Pancreas (tissue), 10 donors: ENCODE data around the gene RINT1. TPM values are rescaled to one million over a fixed set of nuclear protein-coding genes. Genes with fewer than 3 reads are reported as not detected.

Experiments
- ATAC-seq, 4 donors: fragments of 200-7000 bp; cut with Tn5 transposase; one replicate each; pipeline versions ENCODE4 v1.8.0 to v1.9.1; 2020; ENCODE audit warnings: mild to moderate bottlenecking in 4 of 4, moderate library complexity in 4 of 4
- DNase-seq, 6 donors: peaks; one replicate each; pipeline ENCODE4 v3.0.0-alpha.2; 2020
- FAIRE-seq: peaks from 2 replicates; lab custom pipeline; 2012; peaks lifted over from hg19 to GRCh38; lab: Jason Lieb, UNC
- H3K27ac ChIP-seq, 4 donors: fragments of 200-600 bp; sonication (generic); 1 replicate in 3 of 4; 2 replicates in 1 of 4; pipeline versions ENCODE4 v1.5.0 to v1.8.0; 2020
- H3K27me3 ChIP-seq, 4 donors: fragments of 200-600 bp; one replicate each; pipeline ENCODE4 v1.8.0; 2021
- H3K36me3 ChIP-seq, 3 donors: fragments of 200-600 bp; sonication (generic) in 1 of 3; one replicate each; pipeline versions ENCODE4 v1.5.0 to v1.8.0; 2020 to 2021
- H3K4me1 ChIP-seq, 3 donors: fragments of 200-600 bp; one replicate each; pipeline ENCODE4 v1.8.0; 2021
- H3K4me3 ChIP-seq, 4 donors: fragments of 200-600 bp; sonication (generic) in 2 of 4; one replicate each; pipeline versions ENCODE4 v1.5.0 to v1.8.0; 2020 to 2021
- H3K9me3 ChIP-seq, 4 donors: fragments of 200-600 bp; one replicate each; pipeline ENCODE4 v1.8.0; 2021
- whole genome bisulfite sequencing, 2 donors: extraction: QIAGEN DNeasy Blood & Tissue Kit; methylation state at CpG; one replicate each; pipeline ENCODE4 v1.1.7; 2013; 5-methylcytosine and 5-hydroxymethylcytosine counted together
- intact Hi-C, 3 donors: fragments of 100-400 bp; cut with DNase I; formaldehyde crosslinking; loops; one replicate each; pipeline versions ENCODE4 v1.11.1 to v1.14.2; 2022
- polyA plus RNA-seq, 2 donors: library from polyadenylated mRNA; stranded (reverse); fragments of 200-250 nt; gene quantifications; one replicate each; pipeline ENCODE4 v1.2.3, GENCODE V29; 2013
- total RNA-seq, 6 donors: library from RNA; stranded (reverse); fragmentation: NEBNext Ultra II Directional in 4 of 6; extraction: Animal tissue kit (Norgen Biotek cat#: 25700) in 4 of 6; gene quantifications; one replicate each; pipeline versions ENCODE4 v1.2.1 to v1.2.4, GENCODE V29; 2021 to 2023
- TF ChIP-seq, protein P1 (sequence below), 4 donors: fragments of 200-600 bp; sonication (generic) in 3 of 4; IDR thresholded peaks; one replicate each; pipeline versions ENCODE4 v1.5.0 to v1.8.0; 2021; ENCODE audit warnings: antibody characterized with exemption in 4 of 4
- donor health status: healthy with polysubstance abuse.
- donor health status: DM: no; HTN: no; CAD: no; lungs with moderate emphysema.
- donor health status: DM: no; HTN: no; CAD: no.
- donor health status: control.
- donor health status: control.
- donor health status: Bipolar disorder and iron deficiency.
- donor health status: DM: yes; HTN: yes; CAD: no.
- donor health status: DM: no; HTN: no; CAD: no.
- donor health status: DM: no; HTN: no; CAD: no.
- donor health status: DM: yes; HTN: yes; CAD: no.

RINT1 gene
- total RNA-seq (10 to 100 TPM in 5 of 6 donors, 1 to 10 TPM in 1; 9.1 to 15.0 (median 11.6) TPM), polyA plus RNA-seq (10 to 100 TPM; 14.1 to 15.4 TPM)

DNA sequence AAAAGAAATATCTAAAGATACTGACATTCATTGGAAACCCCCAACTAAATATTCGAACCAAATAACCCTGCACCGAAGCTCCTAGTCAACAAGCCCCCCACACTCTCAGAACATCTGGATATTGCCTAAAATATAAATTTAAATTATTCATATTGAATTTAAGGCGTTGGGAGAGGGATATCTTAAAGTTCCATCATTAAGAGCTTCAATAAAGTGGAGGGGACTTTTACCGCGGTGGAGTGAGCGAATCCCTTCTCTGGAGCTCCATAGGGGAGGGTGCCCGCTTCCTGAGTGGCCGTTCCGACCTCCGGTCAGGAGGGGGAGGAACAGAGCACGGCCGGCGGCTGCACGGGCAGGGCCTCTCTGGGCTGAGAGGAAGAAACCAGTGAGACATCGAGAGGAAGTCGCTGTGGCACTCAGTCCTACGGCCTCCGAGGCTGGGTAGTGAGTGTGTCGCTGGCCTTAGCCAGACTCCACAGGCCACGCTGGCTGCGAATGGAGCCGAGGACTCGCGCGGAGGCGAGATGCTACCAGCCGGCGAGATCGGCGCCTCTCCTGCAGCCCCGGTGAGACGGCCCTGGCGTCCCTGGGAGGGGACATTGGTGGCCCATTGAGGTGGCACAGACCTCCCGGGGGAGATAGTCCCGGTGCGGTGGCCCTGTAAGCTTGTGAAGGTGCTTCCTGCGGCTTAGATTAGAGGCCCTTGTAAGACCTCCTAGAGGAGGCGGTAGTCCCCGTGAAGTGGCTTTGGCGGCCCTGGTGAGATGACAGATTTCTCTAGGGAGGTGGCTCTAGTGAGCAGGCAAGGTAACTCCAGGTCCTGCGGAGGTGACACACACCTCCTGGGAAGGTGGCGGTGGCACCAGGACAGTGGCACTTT is at the start of gene RINT1:
Gene RINT1, plus strand, starts transcription at position 410 of the 880 bp plus-strand sequence. Its CDS starts 115 bp downstream, at position 525.
- TF ChIP-seq, protein P1, sequence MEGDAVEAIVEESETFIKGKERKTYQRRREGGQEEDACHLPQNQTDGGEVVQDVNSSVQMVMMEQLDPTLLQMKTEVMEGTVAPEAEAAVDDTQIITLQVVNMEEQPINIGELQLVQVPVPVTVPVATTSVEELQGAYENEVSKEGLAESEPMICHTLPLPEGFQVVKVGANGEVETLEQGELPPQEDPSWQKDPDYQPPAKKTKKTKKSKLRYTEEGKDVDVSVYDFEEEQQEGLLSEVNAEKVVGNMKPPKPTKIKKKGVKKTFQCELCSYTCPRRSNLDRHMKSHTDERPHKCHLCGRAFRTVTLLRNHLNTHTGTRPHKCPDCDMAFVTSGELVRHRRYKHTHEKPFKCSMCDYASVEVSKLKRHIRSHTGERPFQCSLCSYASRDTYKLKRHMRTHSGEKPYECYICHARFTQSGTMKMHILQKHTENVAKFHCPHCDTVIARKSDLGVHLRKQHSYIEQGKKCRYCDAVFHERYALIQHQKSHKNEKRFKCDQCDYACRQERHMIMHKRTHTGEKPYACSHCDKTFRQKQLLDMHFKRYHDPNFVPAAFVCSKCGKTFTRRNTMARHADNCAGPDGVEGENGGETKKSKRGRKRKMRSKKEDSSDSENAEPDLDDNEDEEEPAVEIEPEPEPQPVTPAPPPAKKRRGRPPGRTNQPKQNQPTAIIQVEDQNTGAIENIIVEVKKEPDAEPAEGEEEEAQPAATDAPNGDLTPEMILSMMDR (IDR thresholded peaks at IDR 0.05): peak; percentile 49 to 70 (median 50)
- intact Hi-C loops: no loop called here
- peak; percentile 88 to 97 (median 91) for DNase-seq
- peak within 1 kb of the TSS; percentile 72 to 84 (median 77) for H3K27ac ChIP-seq
- H3K36me3 ChIP-seq: peaks cover 0 to under 1% (median 0%) of the 10 kb centered on the region in 3 donors
- H3K9me3 ChIP-seq: no peaks in the 10 kb centered on the region
- peaks cover 0 to 12% (median 12%) of the 10 kb centered on the region in 3 donors for H3K4me1 ChIP-seq
- no peaks in the 10 kb centered on the region for H3K27me3 ChIP-seq
- no peak for FAIRE-seq
- peak; percentile 99 to 100 (median 100) for ATAC-seq
- 1 to 2% methylated on average over 42 of the region's 42 CpGs for WGBS, 2 donors
- peak within 1 kb of the TSS; percentile 70 to 100 (median 96) for H3K4me3 ChIP-seq

DNA sequence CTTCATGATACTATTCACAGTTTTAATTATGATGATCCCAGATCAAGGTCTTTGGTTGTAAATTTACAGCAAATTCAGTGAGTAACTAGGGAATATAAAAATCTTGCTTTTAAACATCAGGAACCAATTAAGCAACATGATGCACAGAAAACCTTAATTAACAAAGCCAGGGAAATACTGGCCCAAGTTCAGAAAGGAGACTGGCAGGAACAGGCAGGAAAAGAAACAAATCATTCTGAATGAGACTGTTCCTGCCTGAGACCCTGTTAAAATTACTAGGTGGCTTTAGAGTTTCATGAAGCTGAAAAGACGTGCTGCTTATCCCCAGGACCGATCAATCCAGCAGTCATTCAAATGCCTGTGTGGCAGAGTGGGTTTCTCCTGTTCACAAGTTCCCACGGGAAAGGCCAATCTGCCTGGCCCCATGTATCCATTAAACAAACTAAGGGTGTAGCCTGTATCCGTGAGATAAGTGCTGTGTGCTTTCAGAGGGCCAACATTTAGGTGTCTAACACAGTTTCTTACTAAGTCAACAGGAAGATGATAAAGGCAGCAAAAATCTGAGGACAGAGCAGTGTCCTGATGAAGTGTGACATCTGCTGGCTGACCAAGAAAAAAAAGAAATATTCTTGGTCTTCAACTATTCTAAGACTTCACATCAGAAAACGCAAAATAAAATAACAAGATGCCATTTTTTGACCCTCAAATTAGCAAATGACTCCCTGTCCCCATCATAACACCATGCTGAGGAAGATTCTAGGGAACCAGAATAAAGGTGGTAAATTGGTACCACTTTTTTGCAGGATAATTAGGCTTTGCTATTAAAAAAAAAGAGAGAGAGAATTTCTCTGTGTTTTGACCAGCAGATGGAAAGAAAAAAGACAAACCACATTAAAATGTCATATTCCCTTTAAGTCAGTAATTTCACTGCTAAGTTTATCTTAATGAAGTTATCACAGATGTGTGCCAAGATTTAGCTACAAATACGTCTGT is 44.1 kb upstream of the RINT1 start:
- Histone ChIP-seq H3K4me3 (no peak overlapping the region), H3K27ac (no peak overlapping the region), H3K9me3 (no peaks in the 10 kb centered on the region), H3K36me3 (no peaks in the 10 kb centered on the region), H3K4me1 (peaks cover 0 to 5% (median 0%) of the 10 kb centered on the region in 3 donors), H3K27me3 (no peaks in the 10 kb centered on the region)
- no peak for DNase-seq
- TF ChIP-seq, protein P1 (IDR thresholded peaks at IDR 0.05): no peak
- no peak for FAIRE-seq
- ATAC-seq: peak; percentile 48 to 82 (median 78)
- WGBS, 2 donors: 29 to 35% methylated on average over 6 of the region's 6 CpGs
- intact Hi-C loops: loop anchor here in 2 of 3 donors (10.0 kb wide), 1 partner anchor 83 kb away; no protein-coding TSS in a partner anchor

DNA sequence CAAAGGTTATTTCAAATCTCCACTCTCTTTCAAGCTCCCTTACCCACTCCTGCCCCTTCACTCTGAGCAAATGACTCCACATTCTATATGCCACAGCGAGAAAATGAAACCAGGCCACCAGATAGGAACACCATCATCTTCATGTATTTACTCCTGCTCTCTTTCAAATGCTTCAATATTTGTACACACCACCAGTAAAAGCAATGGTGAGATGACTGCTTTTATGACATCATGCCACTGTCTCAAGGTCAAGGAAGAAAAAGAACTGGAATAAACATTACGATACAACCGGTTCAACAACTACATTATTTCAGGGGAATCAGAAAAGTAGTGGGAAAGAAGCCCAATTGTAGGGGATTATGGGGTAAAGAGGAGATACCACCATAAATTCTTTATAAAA is 42.6 kb upstream of the RINT1 start:
- WGBS, 2 donors: 49 to 50% methylated on average over 3 of the region's 3 CpGs
- TF ChIP-seq, protein P1 (IDR thresholded peaks at IDR 0.05): no peak
- no peak overlapping the region for H3K27ac ChIP-seq
- peaks cover 0 to 5% (median 0%) of the 10 kb centered on the region in 3 donors for H3K4me1 ChIP-seq
- H3K36me3 ChIP-seq: no peaks in the 10 kb centered on the region
- H3K4me3 ChIP-seq: no peak overlapping the region
- FAIRE-seq: no peak
- peak in 1 of 4 donors; percentile 29 for ATAC-seq
- intact Hi-C loops: loop anchor here in 2 of 3 donors (10.0 kb wide), 1 partner anchor 85 kb away; no protein-coding TSS in a partner anchor
- H3K9me3 ChIP-seq: no peaks in the 10 kb centered on the region
- no peaks in the 10 kb centered on the region for H3K27me3 ChIP-seq
- DNase-seq: no peak

DNA sequence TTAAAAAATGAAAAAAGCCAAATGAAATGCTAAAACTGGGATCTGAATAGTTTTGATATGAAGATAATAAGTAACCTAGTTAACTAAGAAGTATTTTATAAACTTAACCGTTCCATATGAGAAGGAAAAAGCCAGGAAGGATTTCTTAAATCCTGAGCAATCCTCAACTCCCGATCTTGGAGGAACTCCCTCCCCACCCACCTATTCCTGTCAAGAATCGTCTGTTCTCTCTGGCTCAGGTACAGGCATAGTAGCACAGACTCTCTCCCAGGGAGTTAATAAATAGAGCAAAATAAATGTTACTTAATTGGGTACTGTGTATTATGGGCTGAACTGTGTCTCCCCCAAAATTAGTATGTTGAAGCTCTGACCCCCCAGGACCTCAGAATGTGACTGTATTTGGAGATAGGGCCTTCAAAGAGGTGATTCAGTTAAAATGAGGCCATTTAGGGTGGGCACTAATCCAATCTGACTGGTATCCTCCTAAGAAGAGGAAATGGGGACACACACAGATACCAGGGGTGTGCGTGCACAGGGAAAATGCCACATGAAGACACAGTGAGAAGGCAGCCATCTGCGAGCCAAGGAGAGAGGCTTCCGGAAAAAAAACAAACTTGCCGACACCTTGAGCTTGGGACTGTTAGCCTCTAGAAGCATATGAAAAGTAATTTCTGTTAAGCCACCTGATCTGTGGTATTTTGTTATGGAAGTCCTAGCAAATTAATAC is 38.6 kb upstream of the RINT1 start:
- H3K27me3 ChIP-seq: no peaks in the 10 kb centered on the region
- ATAC-seq (peak in 2 of 4 donors; percentile 22 to 36), FAIRE-seq (no peak), DNase-seq (no peak)
- no peaks in the 10 kb centered on the region for H3K36me3 ChIP-seq
- H3K9me3 ChIP-seq: no peaks in the 10 kb centered on the region
- no peak overlapping the region for H3K4me3 ChIP-seq
- intact Hi-C loops: no loop called here
- WGBS, 2 donors: 68 to 71% methylated on average over 7 of the region's 7 CpGs
- peak overlapping the region in 3 of 4 donors; percentile 25 to 35 (median 28) for H3K27ac ChIP-seq
- peaks cover 0 to 9% (median 0%) of the 10 kb centered on the region in 3 donors for H3K4me1 ChIP-seq
- TF ChIP-seq, protein P1 (IDR thresholded peaks at IDR 0.05): no peak
